DMS153 treated with DMSO at 0.1 percent for 48 hours (cell line): ENCODE data around the gene SHLD1.
"Not testable (repeated sequence)": the region's sequence is repeated elsewhere in the genome, so short reads cannot be mapped to it uniquely, and the experiment has no call there.

Experiments used
- DNase-seq: peaks from one replicate; lab custom pipeline; 2025; ENCODE audit not compliant: unreplicated experiment; lab: John Stamatoyannopoulos, UW

Gene SHLD1

GRCh38 chr20:5780846-5781217 lies 30.6 kb downstream of the SHLD1 start:
- no peak for DNase-seq

GRCh38 chr20:5781367-5781766 lies 31.2 kb downstream of the SHLD1 start:
- not testable (repeated sequence) for DNase-seq

GRCh38 chr20:5781798-5782750 lies 31.9 kb downstream of the SHLD1 start:
- DNase-seq: no peak

GRCh38 chr20:5784735-5785134 lies 34.5 kb downstream of the SHLD1 start:
- no peak for DNase-seq

- DNase-seq: no peak
Observed at GRCh38 chr20:5785146-5785545, 34.9 kb downstream of the SHLD1 start.

- no peak for DNase-seq
Observed at GRCh38 chr20:5786930-5787795, 37.0 kb downstream of the SHLD1 start.

GRCh38 chr20:5787796-5788165 lies 37.6 kb downstream of the SHLD1 start:
- no peak for DNase-seq

- DNase-seq: peak; percentile 75
Observed at GRCh38 chr20:5788385-5788895, 38.2 kb downstream of the SHLD1 start.

GRCh38 chr20:5789827-5790226 lies 39.6 kb downstream of the SHLD1 start:
- no peak for DNase-seq

- DNase-seq: no peak
Observed at GRCh38 chr20:5793916-5794315, 43.7 kb downstream of the SHLD1 start.

GRCh38 chr20:5796331-5797040 lies 46.3 kb downstream of the SHLD1 start:
- no peak for DNase-seq

GRCh38 chr20:5797165-5797564 lies 47.0 kb downstream of the SHLD1 start:
- no peak for DNase-seq

GRCh38 chr20:5797843-5798462 lies 47.8 kb downstream of the SHLD1 start:
- no peak for DNase-seq

GRCh38 chr20:5803754-5804303 lies 53.6 kb downstream of the SHLD1 start:
- DNase-seq: not testable (repeated sequence)

GRCh38 chr20:5806457-5807263 lies 56.5 kb downstream of the SHLD1 start:
- DNase-seq: no peak

GRCh38 chr20:5807431-5807830 lies 57.2 kb downstream of the SHLD1 start:
- DNase-seq: no peak

- no peak for DNase-seq
Observed at GRCh38 chr20:5808901-5809300, 58.7 kb downstream of the SHLD1 start.

- DNase-seq: no peak
Observed at GRCh38 chr20:5809495-5809894, 59.3 kb downstream of the SHLD1 start.

- no peak for DNase-seq
Observed at GRCh38 chr20:5810800-5811422, 60.7 kb downstream of the SHLD1 start.
